HCT116 (cell line): ENCODE data around the gene CSDE1.

ENCODE experiments used
- CEBPB ChIP-seq: IDR thresholded peaks from 2 replicates; pipeline ENCODE4 v1.6.1; 2012; ENCODE audit warnings: low read depth
- EZH2phosphoT487 ChIP-seq: fragments of 200-600 bp; IDR thresholded peaks from 2 replicates; pipeline ENCODE4 v1.6.1; 2018; ENCODE audit warnings: antibody characterized with exemption, borderline replicate concordance
- FOSL1 ChIP-seq: IDR thresholded peaks from 2 replicates; pipeline ENCODE4 v1.6.1; 2012; ENCODE audit warnings: low read depth
- REST ChIP-seq: IDR thresholded peaks from 2 replicates; pipeline ENCODE4 v1.6.1; 2012; ENCODE audit warnings: low read depth
- YY1 ChIP-seq: IDR thresholded peaks from 2 replicates; pipeline ENCODE4 v1.6.1; 2011; ENCODE audit warnings: low read length, low read depth, moderate library complexity, mild to moderate bottlenecking; ENCODE audit not compliant: insufficient replicate concordance; ENCODE audit errors: extremely low read depth
- TF ChIP-seq, protein P1 (sequence below), 3 experiments: fragments of 200-600 bp in 1 of 3; sonication (generic) in 1 of 3; IDR thresholded peaks in 2 of 3; conservative IDR thresholded peaks in 1 of 3; 2 replicates each; pipeline ENCODE4 v1.5.1; 2012 to 2017; ENCODE audit warnings: low read depth in 2 of 3, low read length in 2 of 3, antibody characterized with exemption in 1 of 3, borderline replicate concordance in 1 of 3, control low read depth in 1 of 3, mild to moderate bottlenecking in 1 of 3, mixed read lengths in 1 of 3, mixed run types in 1 of 3, moderate library complexity in 1 of 3; ENCODE audit not compliant: insufficient read depth in 1 of 3

GRCh38 chr1:114677691-114678090 lies 80.1 kb downstream of the CSDE1 start:
- TF ChIP-seq, protein P1, sequence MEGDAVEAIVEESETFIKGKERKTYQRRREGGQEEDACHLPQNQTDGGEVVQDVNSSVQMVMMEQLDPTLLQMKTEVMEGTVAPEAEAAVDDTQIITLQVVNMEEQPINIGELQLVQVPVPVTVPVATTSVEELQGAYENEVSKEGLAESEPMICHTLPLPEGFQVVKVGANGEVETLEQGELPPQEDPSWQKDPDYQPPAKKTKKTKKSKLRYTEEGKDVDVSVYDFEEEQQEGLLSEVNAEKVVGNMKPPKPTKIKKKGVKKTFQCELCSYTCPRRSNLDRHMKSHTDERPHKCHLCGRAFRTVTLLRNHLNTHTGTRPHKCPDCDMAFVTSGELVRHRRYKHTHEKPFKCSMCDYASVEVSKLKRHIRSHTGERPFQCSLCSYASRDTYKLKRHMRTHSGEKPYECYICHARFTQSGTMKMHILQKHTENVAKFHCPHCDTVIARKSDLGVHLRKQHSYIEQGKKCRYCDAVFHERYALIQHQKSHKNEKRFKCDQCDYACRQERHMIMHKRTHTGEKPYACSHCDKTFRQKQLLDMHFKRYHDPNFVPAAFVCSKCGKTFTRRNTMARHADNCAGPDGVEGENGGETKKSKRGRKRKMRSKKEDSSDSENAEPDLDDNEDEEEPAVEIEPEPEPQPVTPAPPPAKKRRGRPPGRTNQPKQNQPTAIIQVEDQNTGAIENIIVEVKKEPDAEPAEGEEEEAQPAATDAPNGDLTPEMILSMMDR (IDR thresholded peaks at IDR 0.05 in 2 of 3, conservative IDR thresholded peaks at IDR 0.05 in 1 of 3; ENCODE audit: borderline replicate concordance in 1 of 3, insufficient read depth in 1 of 3, low read depth in 2 of 3, low read length in 2 of 3) = no peak
- no peak for TF ChIP-seq EZH2phosphoT487
- TF ChIP-seq CEBPB = no peak
- TF ChIP-seq REST = no peak
- TF ChIP-seq YY1 = no peak
- TF ChIP-seq FOSL1 = no peak
